GM12878 (cell line): ENCODE measurements around the gene BMP7. TPM values are rescaled to one million over a fixed set of nuclear protein-coding genes. Genes with fewer than 3 reads are reported as not detected.

Source experiments
- ASH2L ChIP-seq: fragments of 300-600, 200-600 bp; sonication (generic); IDR thresholded peaks from 2 replicates; pipeline ENCODE4 v1.6.1; 2017; ENCODE audit warnings: low read depth, mild to moderate bottlenecking, borderline replicate concordance
- BACH1 ChIP-seq: fragments of 450-650 bp; IDR thresholded peaks from 2 replicates; pipeline ENCODE4 v1.6.1; 2017; ENCODE audit warnings: mild to moderate bottlenecking, borderline replicate concordance
- CHD1 ChIP-seq: IDR thresholded peaks from 2 replicates; pipeline ENCODE4 v1.6.1; 2012; ENCODE audit warnings: low read depth, low read length, improper control_type of control experiment
- CHD2 ChIP-seq: IDR thresholded peaks from 2 replicates; pipeline ENCODE4 v1.6.1; 2011; ENCODE audit warnings: low read depth, low read length, improper control_type of control experiment, borderline replicate concordance
- CREM ChIP-seq: IDR thresholded peaks from 2 replicates; pipeline ENCODE4 v1.6.1; 2014; ENCODE audit warnings: antibody characterized with exemption, low read depth
- ETV6 ChIP-seq, 2 experiments: fragments of 450-650 bp in 1 of 2; IDR thresholded peaks in 1 of 2; conservative IDR thresholded peaks in 1 of 2; 2 replicates each; pipeline ENCODE4 v1.6.1; 2014; ENCODE audit warnings: antibody characterized with exemption in 1 of 2, borderline replicate concordance in 1 of 2, low read depth in 1 of 2, mild to moderate bottlenecking in 1 of 2, moderate library complexity in 1 of 2
- IRF3 ChIP-seq: fragments of 450-650 bp; IDR thresholded peaks from 2 replicates; pipeline ENCODE4 v1.6.1; 2014; ENCODE audit warnings: mild to moderate bottlenecking
- KLF5 ChIP-seq: fragments of 450-650 bp; IDR thresholded peaks from 2 replicates; pipeline ENCODE4 v1.6.1; 2014; ENCODE audit warnings: mild to moderate bottlenecking; ENCODE audit not compliant: partially characterized antibody
- MTA2 ChIP-seq: fragments of 450-650 bp; IDR thresholded peaks from 2 replicates; pipeline ENCODE4 v1.6.1; 2016; ENCODE audit warnings: low read depth, mild to moderate bottlenecking, moderate library complexity
- NFIC ChIP-seq: IDR thresholded peaks from 2 replicates; pipeline ENCODE4 v1.6.1; 2012; ENCODE audit warnings: low read depth, mild to moderate bottlenecking, inconsistent platforms, low read length, moderate library complexity
- NR2C1 ChIP-seq: fragments of 450-650 bp; IDR thresholded peaks from 2 replicates; pipeline ENCODE4 v1.6.1; 2017; ENCODE audit warnings: antibody characterized with exemption, mild to moderate bottlenecking, moderate library complexity
- NRF1 ChIP-seq: conservative IDR thresholded peaks from 2 replicates; pipeline ENCODE4 v1.6.1; 2011; ENCODE audit warnings: mild to moderate bottlenecking, low read depth, low read length, improper control_type of control experiment
- PKNOX1 ChIP-seq: fragments of 450-650 bp; IDR thresholded peaks from 2 replicates; pipeline ENCODE4 v1.6.1; 2016; ENCODE audit warnings: mild to moderate bottlenecking
- POLR2A ChIP-seq: IDR thresholded peaks from 2 replicates; pipeline ENCODE4 v1.6.1; 2011; ENCODE audit warnings: low read depth, mild to moderate bottlenecking, low read length
- RCOR1 ChIP-seq: conservative IDR thresholded peaks from 2 replicates; pipeline ENCODE4 v1.6.1; 2012; ENCODE audit warnings: low read depth, low read length, improper control_type of control experiment
- SPI1 ChIP-seq: IDR thresholded peaks from 2 replicates; pipeline ENCODE4 v1.6.1; 2011; ENCODE audit warnings: low read depth, mild to moderate bottlenecking, low read length, moderate library complexity, borderline replicate concordance; ENCODE audit not compliant: insufficient read depth
- WRNIP1 ChIP-seq: IDR thresholded peaks from 2 replicates; pipeline ENCODE4 v1.6.1; 2011; ENCODE audit warnings: low read depth, low read length, improper control_type of control experiment, borderline replicate concordance
- ZNF24 ChIP-seq: fragments of 450-650 bp; IDR thresholded peaks from 2 replicates; pipeline ENCODE4 v1.6.1; 2017; ENCODE audit warnings: antibody characterized with exemption, mild to moderate bottlenecking
- ZNF592 ChIP-seq: fragments of 450-650 bp; IDR thresholded peaks from 2 replicates; pipeline ENCODE4 v1.6.1; 2017; ENCODE audit warnings: mild to moderate bottlenecking, moderate library complexity
- ZNF622 ChIP-seq: fragments of 450-650 bp; IDR thresholded peaks from 2 replicates; pipeline ENCODE4 v1.6.1; 2017; ENCODE audit warnings: mild to moderate bottlenecking, inconsistent platforms
- ZSCAN29 ChIP-seq: fragments of 450-650 bp; IDR thresholded peaks from 2 replicates; pipeline ENCODE4 v1.6.1; 2017; ENCODE audit warnings: mild to moderate bottlenecking, moderate library complexity
- polyA plus RNA-seq, 11 experiments: library from polyadenylated mRNA; depleted of rRNA in 4 of 11; unstranded in 6 of 11; stranded (reverse) in 5 of 11; fragments of >200 nt; fragmentation: Nextera tagmentation in 4 of 11; fragmentation: Illumina TruSeq in 1 of 11; extraction: Ambion mirVana in 4 of 11; extraction: Trizol in 1 of 11; gene quantifications; 1 replicate in 1 of 11; 2 replicates in 10 of 11; pipeline versions ENCODE4 v1.2.1 to v1.2.3, GENCODE V29; 2011 to 2016; ENCODE audit warnings: inconsistent platforms in 2 of 11, missing spikeins in 2 of 11, low read depth in 1 of 11
- total RNA-seq, 4 experiments: library from RNA; depleted of rRNA in 3 of 4; stranded (reverse); fragments of >200 nt in 3 of 4; fragmentation: Illumina TruSeq in 1 of 4; extraction: Trizol in 1 of 4; gene quantifications; 2 replicates each; pipeline versions ENCODE4 v1.2.1 to v1.2.3, GENCODE V29; 2013 to 2021

The BMP7 gene
- total and polyA plus RNA-seq, 10 of the 15 experiments (the other 5 are each of a cell fraction or from before 2014, with no cell fraction given), result 0.18 to 0.51 (median 0.28) TPM; not detected in 7

GRCh38 chr20:57263801-57264792 is 2.3 kb downstream of the BMP7 start (continued):
- no peak for TF ChIP-seq ZNF592
- no peak for TF ChIP-seq PKNOX1
- TF ChIP-seq SPI1, result no peak
- no peak for TF ChIP-seq NRF1
- no peak for TF ChIP-seq CHD1
- no peak for TF ChIP-seq ASH2L
- TF ChIP-seq IRF3, result no peak
- no peak for TF ChIP-seq CHD2
- no peak for TF ChIP-seq KLF5
- TF ChIP-seq ZSCAN29, result no peak
- no peak for TF ChIP-seq RCOR1
- TF ChIP-seq MTA2, result no peak
- TF ChIP-seq ZNF622, result no peak
- TF ChIP-seq CREM, result no peak
- no peak for TF ChIP-seq BACH1
- no peak for TF ChIP-seq NFIC
- no peak for TF ChIP-seq WRNIP1
- TF ChIP-seq ETV6 (conservative IDR thresholded peaks at IDR 0.05 in 1 of 2, IDR thresholded peaks at IDR 0.05 in 1 of 2; ENCODE audit: borderline replicate concordance in 1 of 2, low read depth in 1 of 2), result peak in 1 of 2 experiments; percentile 73; a peak in 2 of 4 replicates
- TF ChIP-seq POLR2A, result no peak
- no peak for TF ChIP-seq ZNF24
- TF ChIP-seq NR2C1, result no peak
